Epithelial cell of proximal tubule (primary cell): ENCODE data around the gene CDK6. TPM values are rescaled to one million over a fixed set of nuclear protein-coding genes. Genes with fewer than 3 reads are reported as not detected.

Experiments
- DNase-seq: peaks from one replicate; pipeline ENCODE4 v3.0.0-alpha.2; 2011; ENCODE audit warnings: low read depth
- H3K4me3 ChIP-seq: 2 replicates; pipeline ENCODE4 v1.5.1; 2011; ENCODE audit warnings: low read depth, mild to moderate bottlenecking, low read length
- CTCF ChIP-seq: conservative IDR thresholded peaks from 2 replicates; pipeline ENCODE4 v1.5.1; 2012; ENCODE audit warnings: low read depth, mild to moderate bottlenecking, low read length
- total RNA-seq: library from RNA; depleted of rRNA; stranded (reverse); fragments of >200 nt; gene quantifications from 2 replicates; pipeline ENCODE4 v1.2.3, GENCODE V29; 2015

CDK6 gene
- total RNA-seq, 1 donor from 2014 or later, result 99.4 TPM

- H3K4me3 ChIP-seq, result no peak overlapping the region
- DNase-seq, result no peak
- TF ChIP-seq CTCF, result no peak
Observed at GRCh38 chr7:92685136-92686042, 151.0 kb downstream of the CDK6 start.

- no peak for DNase-seq
- no peak overlapping the region for H3K4me3 ChIP-seq
- TF ChIP-seq CTCF, result no peak
Observed at GRCh38 chr7:92684274-92684673, 152.1 kb downstream of the CDK6 start.

- no peak for TF ChIP-seq CTCF
- DNase-seq, result no peak
- H3K4me3 ChIP-seq, result no peak overlapping the region
Observed at GRCh38 chr7:92682903-92683539, 153.4 kb downstream of the CDK6 start.

GRCh38 chr7:92682330-92682729 lies 154.0 kb downstream of the CDK6 start:
- DNase-seq, result no peak
- no peak overlapping the region for H3K4me3 ChIP-seq

GRCh38 chr7:92681633-92682032 lies 154.7 kb downstream of the CDK6 start:
- TF ChIP-seq CTCF, result no peak
- no peak overlapping the region for H3K4me3 ChIP-seq
- no peak for DNase-seq

More at GRCh38 chr7:92682330-92682729, 154.0 kb downstream of the CDK6 start:
- TF ChIP-seq CTCF, result no peak

- no peak overlapping the region for H3K4me3 ChIP-seq
- no peak for TF ChIP-seq CTCF
- no peak for DNase-seq
Observed at GRCh38 chr7:92680442-92680841, 155.9 kb downstream of the CDK6 start.
